NK-92 treated with Interleukin-12 subunit alpha and Interleukin-12 subunit beta, amount 100 ng/mL, for 24 hours (cell line): Measurements from ENCODE around the gene MRC1.
"Not testable (repeated sequence)": the region's sequence is repeated elsewhere in the genome, so short reads cannot be mapped to it uniquely, and the experiment has no call there.

ENCODE experiments used
- DNase-seq: peaks from one replicate; lab custom pipeline; 2025; lab: John Stamatoyannopoulos, UW

The MRC1 gene

GRCh38 chr10:17906002-17906401 is 96.9 kb downstream of the MRC1 start:
- DNase-seq: no peak

DNA sequence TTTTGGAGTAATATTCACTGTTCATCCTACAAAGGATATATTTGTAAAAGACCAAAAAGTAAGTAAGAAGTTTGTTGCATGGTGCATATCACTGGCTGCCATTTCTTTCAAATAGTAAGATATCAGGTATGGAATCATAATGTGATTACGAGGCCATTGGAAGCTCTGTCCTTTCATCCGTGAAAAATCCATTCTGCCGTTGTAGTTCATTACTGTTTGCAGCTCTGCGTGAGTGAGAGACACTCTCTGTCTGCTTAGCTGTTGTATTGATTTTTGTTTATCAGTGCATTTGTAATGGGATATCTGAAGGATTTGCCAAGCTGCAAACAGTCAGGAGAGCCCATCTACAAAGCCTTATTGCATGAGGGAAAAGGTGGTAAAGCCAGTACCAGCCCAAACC is 98.5 kb downstream of the MRC1 start:
- DNase-seq: no peak

GRCh38 chr10:17910125-17910789 is 101.1 kb downstream of the MRC1 start:
- DNase-seq: peak; percentile 13

- DNase-seq: no peak
Measured at GRCh38 chr10:17912754-17913153, 103.6 kb downstream of the MRC1 start.

DNA sequence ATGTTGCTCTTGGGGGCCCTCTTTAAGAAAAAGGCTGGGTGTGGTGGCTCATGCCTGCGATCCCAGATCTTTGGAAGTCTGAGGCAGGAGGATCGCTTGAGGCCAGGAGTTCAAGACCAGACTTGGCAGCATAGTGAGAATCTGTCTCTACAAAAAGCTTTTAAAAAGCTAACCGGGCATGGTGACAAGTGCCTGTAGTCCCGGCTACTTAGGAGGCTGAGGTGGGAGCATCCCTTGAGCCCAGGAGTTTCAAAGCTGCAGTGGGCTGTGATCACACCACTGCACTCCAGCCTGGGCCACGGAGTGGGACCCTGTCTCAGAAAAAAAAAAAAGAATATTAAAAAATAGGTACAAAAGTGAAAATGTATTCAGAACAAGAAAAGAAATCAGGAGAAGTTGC is 104.5 kb downstream of the MRC1 start:
- DNase-seq: no peak

- DNase-seq: no peak
Measured at GRCh38 chr10:17914169-17915045, 105.3 kb downstream of the MRC1 start.

GRCh38 chr10:17915181-17915580 is 106.0 kb downstream of the MRC1 start:
- no peak for DNase-seq

GRCh38 chr10:17918187-17918903 is 109.2 kb downstream of the MRC1 start:
- DNase-seq: no peak

DNA sequence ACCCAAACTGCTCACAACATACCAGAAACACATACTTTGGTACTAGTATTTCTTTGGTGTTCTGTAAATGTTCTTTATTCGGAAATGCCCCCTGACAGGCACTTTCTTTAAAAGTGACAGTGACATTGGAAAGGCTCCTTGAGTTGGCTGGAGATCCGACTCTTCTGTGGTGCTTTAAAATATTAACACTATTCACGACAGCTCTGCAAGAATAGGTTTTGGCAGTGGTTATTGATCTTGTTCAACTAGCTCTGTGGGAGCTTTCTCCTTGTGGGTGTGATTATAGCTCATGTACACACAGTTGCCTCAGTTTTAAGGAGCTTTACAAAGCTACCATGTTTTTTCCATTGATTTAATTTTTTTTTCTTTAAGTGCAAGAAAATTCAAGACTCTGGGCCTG is 112.2 kb downstream of the MRC1 start:
- no peak for DNase-seq

DNA sequence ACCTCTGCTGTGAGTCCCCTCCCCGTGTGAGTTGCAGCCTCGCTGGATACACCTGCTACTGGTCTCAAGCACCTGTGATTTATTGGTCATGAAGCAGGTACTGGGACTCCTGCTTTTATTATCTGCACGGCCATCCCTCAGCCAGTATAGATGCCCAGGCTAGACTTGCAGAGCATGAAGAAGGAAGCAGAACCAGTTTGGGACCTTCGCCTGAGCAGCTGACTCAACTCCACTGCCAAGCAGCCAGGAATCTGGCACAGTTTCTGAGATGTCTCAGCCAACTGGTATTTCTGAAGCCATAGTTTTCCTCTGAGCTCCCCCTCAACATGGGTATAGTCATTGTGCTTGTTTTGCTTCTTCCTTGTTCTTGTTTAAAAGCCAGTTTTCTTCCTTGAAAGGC is 114.6 kb downstream of the MRC1 start:
- no peak for DNase-seq

GRCh38 chr10:17943033-17943745 is 134.0 kb downstream of the MRC1 start:
- no peak for DNase-seq

DNA sequence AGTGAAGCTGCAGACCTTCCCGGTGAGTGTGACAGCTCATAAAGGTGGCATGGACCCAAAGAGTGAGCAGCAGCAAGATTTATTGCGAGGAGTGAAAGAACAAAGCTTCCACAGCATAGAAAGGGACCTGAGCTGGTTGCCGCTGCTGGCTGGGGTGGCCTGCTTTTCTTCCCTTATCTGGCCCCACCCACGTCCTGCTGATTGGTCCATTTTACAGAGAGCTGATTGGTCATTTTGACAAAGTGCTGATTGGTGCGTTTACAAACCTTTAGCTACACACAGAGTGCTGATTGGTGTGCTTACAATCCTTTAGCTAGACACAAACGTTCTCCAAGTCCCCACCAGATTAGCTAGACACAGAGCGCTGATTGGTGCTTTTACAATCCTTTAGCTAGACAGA is 141.1 kb downstream of the MRC1 start:
- DNase-seq: not testable (repeated sequence)

- no peak for DNase-seq
Measured at GRCh38 chr10:17950726-17951125, 141.6 kb downstream of the MRC1 start.

DNA sequence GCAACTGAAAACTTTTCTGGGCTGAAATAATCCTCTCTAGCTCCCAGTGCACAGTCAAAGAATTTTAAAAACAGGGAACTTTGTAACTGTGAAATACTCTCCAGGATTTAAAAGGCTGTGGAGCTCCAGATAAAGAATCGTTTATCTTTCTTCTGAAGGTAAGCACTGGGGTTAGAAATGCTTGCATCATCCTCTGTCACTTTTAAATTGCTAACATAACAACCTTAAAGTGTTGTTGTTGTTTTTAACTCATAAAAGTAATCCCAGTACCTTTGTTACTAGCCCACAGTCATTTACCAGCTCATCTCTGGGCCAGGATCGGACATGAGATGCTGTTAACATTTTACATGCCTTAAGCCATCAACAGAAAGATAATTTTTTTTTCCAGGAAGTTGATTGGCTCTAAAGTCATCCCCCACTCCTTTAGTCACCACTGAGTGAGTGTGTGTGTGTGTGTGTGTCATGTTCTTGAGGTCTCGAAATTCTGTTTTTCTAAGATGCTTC is 142.8 kb downstream of the MRC1 start, which contains the start of gene SLC39A12:
SLC39A12 (plus strand) TSS at position 51 of the 504 bp plus-strand sequence. CDS start 1,359 bp downstream, outside the sequence.
- no peak for DNase-seq

- DNase-seq: not testable (repeated sequence)
Measured at GRCh38 chr10:17954372-17954771, 145.2 kb downstream of the MRC1 start.

GRCh38 chr10:17954861-17955260 is 145.7 kb downstream of the MRC1 start:
- DNase-seq: no peak

DNA sequence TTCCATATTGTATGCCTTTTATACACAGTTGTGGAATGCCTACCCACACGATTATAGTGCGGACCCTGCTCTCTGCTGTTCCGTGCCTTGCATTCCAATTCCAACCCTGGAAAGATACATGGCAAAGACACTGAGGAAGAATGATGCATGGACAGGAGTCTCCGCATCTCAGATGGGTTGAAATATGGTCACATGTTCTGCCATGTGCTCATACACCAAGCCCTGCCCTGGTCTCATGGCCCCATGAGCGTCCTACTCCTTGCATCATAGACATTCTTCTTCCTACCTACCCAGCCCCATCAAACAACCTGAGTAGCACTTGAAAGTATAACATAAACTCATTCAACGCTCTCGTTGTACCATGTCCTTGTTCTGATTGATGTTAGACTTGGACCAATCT is 148.9 kb downstream of the MRC1 start:
- DNase-seq: no peak

- DNase-seq: no peak
Measured at GRCh38 chr10:17959870-17960269, 150.7 kb downstream of the MRC1 start.
